ENCODE data around the gene PGAM2.

Gene PGAM2

DNA sequence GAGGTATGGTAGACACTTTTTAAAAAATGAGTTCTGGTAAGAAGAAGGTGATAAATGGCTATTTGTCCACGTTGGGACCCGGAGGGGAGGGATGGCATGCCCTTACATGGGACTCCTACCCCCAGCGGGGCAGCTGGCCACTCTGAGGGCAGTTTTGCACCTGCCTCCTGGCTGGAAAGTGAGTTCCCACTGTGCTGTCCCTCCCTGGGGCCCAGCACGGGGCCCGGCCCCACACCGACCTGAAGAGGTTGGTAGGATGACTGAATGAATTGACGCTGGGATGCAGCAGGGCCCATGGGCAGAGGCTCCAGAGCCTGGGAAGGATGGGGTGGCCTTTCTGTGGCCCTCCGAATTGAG is 38.2 kb upstream of the PGAM2 start:
- no peak for DNase-seq

DNA sequence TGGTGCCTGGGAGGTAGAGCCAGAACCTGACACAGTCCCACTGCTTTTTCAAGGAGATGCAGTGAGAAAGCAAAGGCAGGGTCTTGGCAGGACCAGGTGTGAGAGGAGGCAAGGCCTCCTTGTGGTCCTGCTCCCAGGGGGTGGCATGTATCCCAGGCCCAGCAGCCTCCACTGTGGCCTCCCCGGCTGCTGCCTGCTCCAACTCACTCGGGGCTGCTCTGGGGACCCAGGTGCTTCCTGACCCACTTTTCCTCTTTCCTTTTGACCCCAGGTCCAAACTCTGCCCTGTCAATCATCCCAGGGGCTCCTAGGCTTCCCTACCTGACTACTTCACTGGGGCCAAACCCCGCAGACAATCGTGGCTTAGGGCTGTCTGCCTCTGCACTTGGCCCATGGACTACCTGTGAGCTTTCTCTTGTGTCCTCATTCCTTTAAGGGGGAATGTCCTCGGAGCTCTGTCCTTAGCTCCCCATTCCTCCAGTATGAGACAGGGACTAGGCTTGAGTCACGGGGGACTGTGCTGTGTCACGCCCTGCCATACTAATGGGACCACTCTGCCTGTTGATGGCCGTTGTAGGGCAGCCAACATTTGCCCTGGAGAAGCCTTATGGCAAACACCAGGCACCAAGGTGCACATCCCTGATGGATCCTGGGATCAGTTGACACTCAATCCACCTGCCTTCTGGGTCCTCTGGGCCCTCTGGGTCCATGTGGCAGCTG is 37.6 kb upstream of the PGAM2 start:
- no peak for DNase-seq

DNA sequence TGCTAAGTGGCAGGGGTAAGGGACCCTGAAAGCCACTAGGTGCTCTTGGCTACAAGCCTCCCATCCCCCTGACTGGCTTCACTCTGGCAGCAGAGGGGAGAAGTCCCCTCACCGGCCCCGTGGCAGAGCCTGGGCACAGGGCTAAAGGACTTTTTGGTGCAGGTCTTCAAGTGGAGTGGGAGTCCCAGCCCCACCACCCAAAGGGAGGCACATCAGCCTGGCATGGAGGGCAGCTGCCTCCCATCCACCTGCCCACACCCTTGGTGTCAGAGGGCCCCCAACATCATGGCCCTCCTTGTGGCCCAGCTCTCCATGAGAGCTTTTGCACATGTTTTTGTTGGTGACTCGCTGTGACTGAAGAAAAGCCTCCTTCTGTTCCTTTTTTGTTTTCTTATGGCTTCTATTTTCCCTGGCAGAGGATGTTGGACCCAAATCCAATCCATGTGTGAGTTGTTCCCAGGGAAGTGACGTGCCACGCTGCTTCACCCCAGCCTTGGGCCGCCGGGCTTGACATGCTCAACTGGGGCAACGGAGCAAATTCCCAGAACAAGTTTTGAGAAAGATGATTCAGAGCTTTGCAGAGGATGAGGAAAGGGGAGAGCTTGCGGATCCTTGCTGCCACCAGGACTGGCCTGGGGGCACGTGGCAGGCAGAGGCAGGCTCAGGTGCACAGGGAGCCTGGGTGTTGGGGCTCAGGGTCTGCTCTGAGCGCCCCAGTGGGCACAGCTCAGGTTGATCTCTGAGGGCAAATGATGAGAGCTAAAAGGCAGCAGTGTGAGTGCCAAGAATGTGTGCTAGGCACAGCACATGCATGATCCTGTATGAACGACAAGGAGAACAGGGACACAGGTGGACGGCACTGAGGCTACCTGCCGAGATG is 36.8 kb upstream of the PGAM2 start:
- no peak for DNase-seq

DNA sequence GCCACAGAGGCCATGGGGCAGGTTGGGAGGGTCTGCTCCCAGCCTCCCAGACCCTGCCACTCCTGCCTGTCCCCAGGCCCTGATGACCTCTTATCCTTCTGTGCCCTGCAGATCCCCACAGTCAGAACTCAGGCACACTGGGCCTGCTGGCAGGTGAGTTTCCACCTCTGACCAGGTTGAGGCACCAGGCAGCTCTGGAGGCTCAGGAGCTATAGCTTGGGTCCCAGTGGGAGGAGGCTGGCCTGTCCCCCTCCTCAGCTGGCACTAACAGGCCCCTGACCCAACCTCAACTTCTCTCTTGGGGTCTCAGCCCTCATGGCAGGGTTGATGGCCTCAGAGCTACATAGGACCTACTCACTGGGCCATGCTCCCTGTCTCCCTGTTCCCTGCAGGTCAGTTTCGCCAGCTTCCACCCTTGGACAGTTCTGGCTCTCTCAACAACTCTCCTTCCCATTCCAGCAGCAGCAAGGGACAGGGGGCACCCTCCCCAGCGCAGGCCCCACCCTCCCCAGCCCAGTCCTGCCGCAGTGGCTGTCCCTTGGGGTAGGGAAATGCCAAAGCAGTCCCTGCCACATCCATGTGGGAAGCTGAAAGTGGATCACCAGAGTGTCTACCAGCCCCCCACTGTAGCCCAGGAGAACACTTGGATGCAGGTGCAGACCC is 36.1 kb upstream of the PGAM2 start:
- no peak for DNase-seq

DNA sequence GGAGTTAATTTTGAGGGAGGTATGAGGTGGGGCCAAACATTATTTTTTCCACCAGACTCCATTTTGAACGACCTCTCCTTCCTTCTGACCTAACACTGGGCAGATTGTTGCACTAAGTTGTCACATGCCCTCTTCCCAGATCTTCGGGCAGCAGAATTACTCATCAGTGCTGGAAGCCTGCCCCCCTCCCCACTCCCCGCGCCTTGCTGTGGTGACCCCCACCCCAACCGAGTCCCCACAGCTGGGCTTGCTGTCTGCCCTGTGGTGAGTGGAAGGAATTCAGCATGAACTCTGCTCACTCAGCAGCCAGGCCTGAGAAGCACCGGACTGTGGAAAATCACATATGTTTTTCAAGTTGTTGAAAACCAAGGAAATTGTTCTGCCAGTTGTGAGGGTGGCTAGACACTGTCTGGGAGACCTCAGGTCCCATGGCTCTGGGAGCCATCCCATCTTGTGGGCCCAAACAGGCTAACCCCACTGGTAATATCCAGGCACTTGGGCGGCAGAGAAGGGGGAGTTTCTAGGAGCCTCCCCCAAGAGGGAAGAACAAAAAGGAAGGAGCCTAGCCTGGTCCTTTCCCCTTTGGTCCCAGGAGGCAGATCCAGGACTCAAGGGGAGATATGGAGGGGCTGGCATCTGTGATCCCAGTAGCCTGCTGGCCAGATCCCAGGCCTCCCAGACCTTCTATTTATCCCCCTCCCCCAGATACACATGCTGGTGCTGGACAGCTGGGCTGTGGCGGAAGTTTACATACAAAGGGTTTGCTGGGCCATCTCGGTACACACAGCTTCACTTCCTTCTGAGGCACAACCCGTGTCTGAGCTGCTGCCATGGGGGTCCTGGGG is 35.3 kb upstream of the PGAM2 start:
- no peak for DNase-seq

DNA sequence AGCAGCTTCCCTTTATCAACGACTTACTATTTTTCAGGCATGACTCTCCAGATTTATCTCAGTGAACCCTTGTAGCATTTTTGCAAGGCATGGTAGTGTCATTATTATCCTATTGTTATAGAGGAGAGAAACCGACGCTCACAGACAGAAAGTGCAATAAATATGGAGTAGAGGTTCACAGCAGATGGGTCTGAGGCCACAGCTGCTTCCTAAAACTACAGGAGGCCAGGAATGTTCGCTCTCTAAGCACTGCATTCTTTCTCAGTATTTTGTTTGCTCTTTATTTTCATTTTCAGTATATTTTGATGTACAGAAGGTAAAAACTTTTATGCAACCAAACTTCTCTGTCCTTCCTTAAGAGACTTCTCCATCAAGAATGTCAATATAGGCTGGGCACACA is 34.3 kb upstream of the PGAM2 start:
- no peak for DNase-seq

DNA sequence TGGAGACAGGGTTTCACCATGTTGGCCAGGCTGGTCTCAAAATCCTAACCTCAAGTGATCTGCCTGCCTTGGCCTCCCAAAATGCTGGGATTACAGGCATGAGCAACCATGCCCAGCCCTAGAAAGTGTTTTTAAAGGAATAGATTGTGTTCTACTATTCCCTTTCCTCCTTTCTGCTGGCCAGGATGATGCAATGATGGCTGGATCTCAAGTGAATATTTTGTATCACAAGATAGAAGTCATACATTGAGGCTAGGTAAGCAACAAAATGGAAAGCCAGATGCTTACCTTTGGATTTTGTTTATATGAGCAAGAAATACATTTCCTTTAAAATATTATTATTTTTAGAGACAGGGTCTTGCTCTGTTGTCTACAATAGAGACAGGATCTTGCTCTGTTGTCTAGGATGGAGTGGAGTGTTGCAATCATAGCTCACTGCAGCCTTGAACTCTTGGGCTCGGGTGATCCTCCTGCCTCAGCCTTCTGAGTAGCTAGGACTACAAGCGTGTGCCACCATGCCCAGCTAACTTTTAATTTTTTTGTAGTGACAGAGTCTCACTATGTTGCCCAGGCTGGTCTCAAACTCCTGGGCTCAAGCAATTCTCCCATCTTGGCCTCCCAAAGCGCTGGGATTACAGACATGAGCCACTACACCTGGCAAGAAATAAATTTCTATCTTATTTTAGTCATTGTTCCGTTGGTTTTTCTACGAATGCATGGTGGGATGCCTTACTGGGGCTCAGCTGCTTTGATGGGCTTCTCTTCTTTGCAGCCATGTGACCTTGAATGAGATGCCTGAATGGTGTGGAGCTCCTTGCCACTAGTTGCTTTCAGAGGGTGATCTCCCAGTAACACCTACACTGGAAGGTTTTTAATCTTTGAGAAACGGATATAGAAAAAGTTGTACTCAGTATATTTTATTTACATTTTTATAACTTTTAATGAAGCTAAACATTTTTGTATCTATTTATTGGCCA is 33.0 kb upstream of the PGAM2 start:
- no peak for DNase-seq

DNA sequence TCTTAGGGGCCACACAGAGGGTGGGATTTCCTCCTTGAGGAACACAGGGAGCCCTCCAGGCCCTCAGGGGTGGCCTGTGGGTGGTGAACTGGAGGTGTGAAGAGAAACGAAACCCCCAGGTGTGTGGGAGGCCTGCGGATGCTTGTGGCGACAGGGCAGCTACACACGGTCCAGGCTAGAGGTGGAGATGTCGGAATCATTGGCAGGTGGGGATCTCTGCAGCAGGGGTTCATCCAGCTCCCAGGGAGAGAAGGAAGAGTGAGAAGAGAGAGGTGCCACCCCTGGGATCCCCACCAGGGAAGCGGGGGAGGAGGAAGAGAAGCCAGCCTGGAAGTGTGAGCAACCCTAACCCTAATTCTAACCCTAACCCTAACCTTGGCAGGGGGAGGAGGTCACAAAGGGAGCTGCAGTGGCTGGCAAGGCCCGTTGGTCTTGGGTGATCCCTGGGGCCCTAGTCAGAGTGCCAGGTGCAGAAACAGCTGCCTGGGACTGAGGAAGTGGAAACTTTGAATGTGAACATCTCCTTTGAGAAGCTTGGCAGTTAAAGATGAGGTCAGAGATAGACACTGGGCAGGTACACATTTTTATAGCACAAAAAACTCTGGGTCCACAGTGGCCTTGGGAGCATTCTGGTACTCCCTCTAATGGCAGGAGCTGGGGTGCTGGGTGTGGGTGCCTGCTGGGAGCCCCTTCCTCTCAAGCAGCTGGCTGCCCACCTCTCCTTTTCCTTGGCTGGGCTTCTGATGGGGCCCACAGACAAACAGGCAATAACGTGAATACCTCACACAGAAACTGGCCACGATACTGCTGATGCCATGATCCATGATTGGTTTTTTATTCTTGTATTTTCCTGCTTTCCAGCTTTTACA is 31.9 kb upstream of the PGAM2 start:
- DNase-seq: no peak

DNA sequence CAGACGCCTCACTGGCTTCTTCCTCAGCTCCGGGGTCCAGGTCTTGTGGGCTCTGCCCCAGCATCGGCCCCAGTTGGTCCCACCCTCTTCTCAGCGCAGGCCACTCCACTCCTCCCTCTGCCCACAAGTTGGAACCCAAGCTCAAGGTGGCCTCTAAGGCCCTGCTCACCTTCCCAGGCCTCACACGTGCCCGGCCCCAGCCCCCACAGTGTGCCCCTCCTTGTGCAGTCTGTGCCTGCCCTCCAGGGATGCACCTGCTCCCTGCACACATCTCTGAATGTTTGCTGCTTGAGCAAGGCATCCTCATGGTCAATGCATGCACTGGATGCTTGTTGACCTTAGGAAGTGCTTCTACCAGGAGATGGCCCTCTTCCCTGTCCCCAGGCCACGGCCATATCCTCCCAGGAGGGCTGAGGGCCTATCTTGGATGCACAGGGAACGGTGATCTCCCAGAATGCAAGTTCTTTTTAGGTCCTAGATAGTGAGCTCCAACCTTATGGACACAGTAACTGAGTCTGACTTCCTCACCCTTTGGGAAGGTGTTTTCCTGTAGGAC is 31.0 kb upstream of the PGAM2 start:
- no peak for DNase-seq

DNA sequence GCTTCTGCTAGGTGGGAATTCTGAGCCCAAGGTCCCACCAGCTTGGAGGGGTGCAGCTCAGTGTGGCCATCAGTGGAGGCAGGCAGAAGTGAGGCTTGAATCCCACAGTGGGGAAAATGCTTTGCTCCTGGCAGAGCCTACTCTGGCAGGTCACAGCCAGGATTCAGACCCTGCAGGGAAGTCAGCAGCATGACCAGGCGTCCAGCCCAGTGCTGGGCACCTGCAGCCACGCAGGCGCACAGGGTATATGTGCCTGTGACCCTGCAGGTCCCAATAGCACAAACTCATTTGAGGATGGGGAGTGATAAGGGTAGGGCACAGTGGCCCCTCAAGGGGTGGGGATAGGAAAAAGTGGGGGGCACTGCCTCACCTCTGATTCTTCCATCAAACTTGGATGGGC is 30.4 kb upstream of the PGAM2 start:
- DNase-seq: no peak

DNA sequence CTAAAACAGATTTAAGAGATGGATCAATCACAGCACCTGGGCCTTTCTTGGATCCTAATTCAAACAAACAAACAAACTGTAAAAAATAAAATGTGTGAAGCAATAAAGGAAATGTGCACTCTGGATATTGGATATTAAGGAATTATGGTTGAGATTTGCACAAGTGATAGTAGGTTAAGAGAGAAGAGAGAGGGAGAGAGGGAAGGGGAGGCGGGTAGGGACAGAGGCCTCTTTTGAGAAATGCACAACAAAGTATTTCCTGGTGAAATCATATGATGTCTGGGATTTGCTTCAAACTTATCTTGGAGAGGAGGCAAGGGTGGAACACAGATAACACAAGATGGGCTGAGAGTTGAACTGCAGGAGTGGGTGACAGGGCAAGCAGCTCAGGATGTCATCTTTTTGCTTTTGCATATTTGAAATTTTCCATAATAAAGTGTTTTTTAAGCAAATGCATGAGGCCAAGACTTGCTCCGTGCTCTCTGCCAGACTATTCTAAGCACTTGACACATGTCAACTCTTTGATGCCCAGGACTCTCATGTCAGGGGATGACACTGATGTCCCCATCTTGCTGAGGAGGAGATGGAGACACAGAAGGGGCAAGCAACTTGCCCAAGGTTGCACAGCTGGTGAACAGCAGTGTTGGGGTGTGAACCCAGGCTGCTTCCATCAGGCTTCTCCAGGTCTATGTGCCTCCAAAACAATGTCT is 29.7 kb upstream of the PGAM2 start:
- no peak for DNase-seq

DNA sequence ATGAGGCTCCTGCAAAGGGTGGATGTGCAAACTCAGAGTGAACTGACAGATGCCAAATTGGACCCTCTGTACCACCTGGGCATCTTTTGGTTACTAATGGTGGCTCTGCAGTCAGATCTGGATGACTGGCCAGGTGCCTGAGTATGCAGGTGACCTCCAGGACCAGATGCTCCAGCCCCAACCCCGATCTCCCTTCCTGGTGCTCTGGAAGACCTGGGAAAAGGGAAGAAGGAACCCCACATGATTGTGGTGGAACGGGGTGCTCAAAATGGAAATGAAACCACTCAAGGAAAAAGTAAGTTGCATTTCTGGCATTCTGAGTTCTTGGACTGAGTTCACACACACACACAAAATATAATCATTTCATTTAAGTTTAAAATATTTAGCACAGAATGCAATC is 29.0 kb upstream of the PGAM2 start:
- no peak for DNase-seq

DNA sequence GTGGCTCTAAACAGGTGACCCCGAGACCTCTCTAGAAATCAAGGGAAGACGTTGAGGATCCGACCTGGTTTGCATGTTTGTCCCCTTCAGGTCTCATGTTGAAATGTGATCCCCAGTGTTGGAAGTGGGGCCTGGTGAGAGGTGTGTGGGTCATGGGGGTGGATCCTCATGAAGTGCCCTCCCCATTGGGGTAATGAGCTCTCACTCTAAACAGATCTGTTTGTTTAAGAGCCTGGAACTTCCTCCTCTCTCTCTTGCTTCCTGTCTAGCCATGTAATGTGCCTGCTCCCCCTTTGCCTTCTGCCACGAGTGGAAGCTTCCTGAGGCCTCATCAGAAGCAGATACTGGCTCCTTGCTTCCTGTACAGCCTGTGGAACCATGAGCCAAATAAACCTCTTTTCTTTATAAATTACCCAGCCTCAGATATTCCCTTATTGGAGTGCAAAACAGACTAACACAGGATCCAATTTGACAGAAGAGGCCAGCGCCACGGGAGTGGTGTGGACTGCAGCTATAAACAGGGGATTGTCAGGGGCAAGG is 27.8 kb upstream of the PGAM2 start:
- no peak for DNase-seq

DNA sequence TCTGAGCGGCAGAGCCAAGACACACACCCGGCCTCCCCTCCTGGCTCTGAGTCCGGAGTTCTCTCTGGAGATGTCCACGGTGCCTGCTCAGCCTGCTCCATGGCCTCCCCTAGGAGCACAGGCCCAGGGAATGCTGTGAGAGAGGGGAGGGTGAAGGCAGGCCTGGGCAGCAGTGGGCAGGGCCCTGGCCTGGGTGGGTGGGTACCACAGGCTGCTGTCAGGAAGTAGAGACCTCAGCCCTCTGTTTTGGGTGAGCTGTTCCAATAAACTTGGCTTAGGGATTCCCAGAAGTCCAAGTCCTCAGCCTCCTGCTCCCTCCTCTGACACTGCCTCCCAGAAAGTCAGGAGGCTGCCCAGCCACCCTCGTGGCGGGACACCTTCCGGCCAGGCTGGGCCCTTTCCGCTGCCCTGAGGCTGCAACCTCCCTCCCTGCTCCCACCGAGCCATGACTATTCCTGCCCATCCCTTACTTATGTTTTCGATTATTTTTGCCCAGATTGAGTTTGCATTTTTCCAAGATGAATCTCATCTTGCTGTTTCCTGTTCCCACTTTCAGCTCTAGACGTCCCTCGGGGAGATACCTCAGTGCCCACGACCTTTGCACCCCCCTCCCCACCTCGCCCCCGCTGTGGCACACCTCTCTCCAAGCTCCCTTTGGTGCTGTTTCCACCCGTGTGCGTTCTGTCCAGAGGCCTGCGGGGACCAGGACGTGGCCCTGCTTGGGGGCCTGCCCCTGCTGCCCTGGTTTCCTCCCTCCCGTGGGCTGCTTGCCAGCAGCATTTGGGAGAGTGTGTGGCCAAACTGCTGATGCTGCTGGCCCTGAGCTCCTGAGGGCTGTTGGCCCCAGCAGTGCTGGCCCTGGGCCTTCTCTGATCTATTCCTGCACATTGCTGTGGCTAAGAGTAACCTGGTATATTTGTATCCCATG is 22.8 kb upstream of the PGAM2 start:
- DNase-seq: peak; percentile 82

DNA sequence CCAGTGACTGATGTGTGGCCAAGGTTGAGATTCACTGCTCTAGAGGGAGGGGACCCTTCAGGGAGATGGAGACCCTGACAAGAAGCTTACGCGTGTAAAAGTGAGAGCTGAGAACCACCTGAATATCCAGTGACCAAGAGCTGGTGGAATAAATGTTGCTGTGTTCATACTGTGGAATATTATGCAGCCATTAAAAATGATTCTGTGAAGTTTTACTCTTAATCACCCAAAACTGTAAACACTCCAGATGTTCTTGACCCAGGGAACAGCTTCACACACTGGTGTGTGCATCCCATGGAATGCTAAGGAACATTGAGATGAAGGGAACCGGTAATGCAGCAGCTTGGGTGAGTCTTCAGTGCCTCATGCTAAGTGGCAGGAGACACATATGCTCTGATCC is 21.3 kb upstream of the PGAM2 start:
- no peak for DNase-seq

DNA sequence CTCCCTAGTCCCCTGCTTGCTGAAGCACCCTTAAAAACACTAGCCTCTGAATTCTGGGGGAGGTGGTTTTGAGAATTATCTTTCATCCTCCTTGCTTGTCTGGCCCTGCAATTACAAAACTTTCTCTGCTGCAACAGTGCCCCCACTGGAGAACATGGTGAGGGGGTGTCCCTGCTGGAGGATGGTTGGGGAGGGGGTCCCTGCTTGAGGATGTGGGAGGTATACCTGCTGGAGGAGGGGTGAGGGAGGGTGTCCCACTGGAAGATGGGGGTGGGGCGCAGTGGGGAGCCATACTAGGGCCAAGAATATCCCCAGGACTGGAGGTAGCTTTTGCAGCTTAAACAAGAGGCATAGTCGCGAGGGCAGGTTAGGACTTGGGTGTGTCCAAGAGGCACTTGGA is 20.2 kb upstream of the PGAM2 start:
- no peak for DNase-seq

DNA sequence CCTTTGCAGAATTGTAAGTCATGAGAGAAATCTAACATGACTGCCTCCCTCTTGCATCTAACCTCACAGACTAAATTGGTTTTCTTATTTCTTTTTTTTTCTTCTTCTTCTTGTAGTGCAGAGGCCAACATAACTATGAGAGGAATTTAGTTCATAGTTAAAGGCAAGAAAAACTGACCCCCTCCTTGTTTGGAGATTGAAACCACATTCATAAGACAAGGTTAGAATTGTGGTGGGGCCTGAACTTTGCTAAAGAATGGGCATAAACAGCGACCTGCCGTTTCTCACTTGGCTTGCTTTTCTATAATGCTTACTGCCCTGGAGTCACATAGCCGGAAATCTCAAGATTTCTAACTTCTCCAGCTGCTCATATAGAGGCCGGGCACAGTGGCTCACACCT is 19.3 kb upstream of the PGAM2 start:
- no peak for DNase-seq

DNA sequence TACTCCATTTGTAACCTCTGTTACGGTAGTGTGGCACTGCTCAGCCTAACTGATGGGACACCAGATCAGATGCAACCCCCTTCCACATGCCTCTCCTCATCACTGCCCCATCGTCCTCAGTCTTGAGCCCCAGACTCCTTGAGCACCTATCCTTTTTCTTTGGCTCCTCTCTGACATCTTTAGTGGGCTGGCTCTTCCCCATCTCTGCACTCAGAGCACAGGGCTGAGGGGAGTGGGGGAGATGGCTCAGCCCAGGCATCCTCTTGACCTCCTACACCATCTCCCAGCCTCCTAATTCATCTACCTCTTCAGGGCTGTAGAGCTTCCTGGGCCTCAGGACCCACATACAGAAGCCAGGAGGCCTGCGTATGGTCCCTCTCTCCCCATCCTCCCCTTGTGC is 18.4 kb upstream of the PGAM2 start:
- no peak for DNase-seq
